B cell (primary cell): ENCODE measurements around the gene RTN4. TPM values are rescaled to one million over a fixed set of nuclear protein-coding genes. Genes with fewer than 3 reads are reported as not detected.

Experiments
- ATAC-seq: fragments of 200-7000 bp; cut with Tn5 transposase; one replicate; pipeline ENCODE4 v1.10.0; 2021; ENCODE audit warnings: low read depth, mild to moderate bottlenecking, moderate number of reproducible peaks, moderate library complexity
- CTCF ChIA-PET: fragments of 350-600 bp; sonication (Branson Sonifier 250); formaldehyde crosslinking; loops from one replicate; lab custom pipeline; 2021; ENCODE audit warnings: antibody characterized with exemption, inconsistent platforms; lab: Charles Lee
- POLR2A ChIA-PET: fragments of 350-600 bp; sonication (Branson Sonifier 250); formaldehyde crosslinking; loops from one replicate; lab custom pipeline; 2021; ENCODE audit warnings: antibody characterized with exemption; lab: Charles Lee
- DNase-seq: peaks from one replicate; pipeline ENCODE4 v3.0.0; 2013
- H2AFZ ChIP-seq: 2 replicates; pipeline ENCODE4 v1.6.1; 2012; ENCODE audit warnings: mild to moderate bottlenecking, low read depth, low read length; ENCODE audit not compliant: insufficient read depth, poor library complexity, severe bottlenecking
- H3K27ac ChIP-seq, 2 donors: 1 replicate in 1 of 2; 2 replicates in 1 of 2; pipeline ENCODE4 v1.5.1; 2012 to 2013; ENCODE audit warnings: low read length in 2 of 2, mild to moderate bottlenecking in 2 of 2, moderate library complexity in 1 of 2
- H3K27me3 ChIP-seq, 4 experiments: fragments of 200-600 bp in 1 of 4; sonication (generic) in 1 of 4; replicated peaks in 1 of 4; 1 replicate in 2 of 4; 2 replicates in 2 of 4; pipeline versions ENCODE4 v1.6.1 to v1.7.0; 2013 to 2016; ENCODE audit warnings: low read length in 3 of 4, mild to moderate bottlenecking in 2 of 4, mixed read lengths in 1 of 4, moderate library complexity in 1 of 4; ENCODE audit not compliant: insufficient read depth in 4 of 4, control insufficient read depth in 3 of 4; ENCODE audit errors: control extremely low read depth in 1 of 4
- H3K36me3 ChIP-seq, 2 experiments: replicated peaks in 1 of 2; 1 replicate in 1 of 2; 2 replicates in 1 of 2; pipeline versions ENCODE4 v1.6.1 to v1.7.1; 2013; ENCODE audit warnings: low read length in 1 of 2; ENCODE audit not compliant: insufficient read depth in 2 of 2, control insufficient read depth in 1 of 2; ENCODE audit errors: control extremely low read depth in 1 of 2, extremely low read depth in 1 of 2
- H3K4me1 ChIP-seq, 2 donors: fragments of 200-600 bp in 1 of 2; sonication (generic) in 1 of 2; 1 replicate in 1 of 2; 2 replicates in 1 of 2; pipeline versions ENCODE4 v1.5.1 to v1.6.1; 2013 to 2017; ENCODE audit warnings: low read length in 2 of 2; ENCODE audit not compliant: control insufficient read depth in 2 of 2, insufficient read depth in 2 of 2
- H3K4me2 ChIP-seq: replicated peaks from 2 replicates; pipeline ENCODE3; 2012; ENCODE audit warnings: mild to moderate bottlenecking, low read depth, low read length; ENCODE audit not compliant: poor library complexity, severe bottlenecking
- H3K4me3 ChIP-seq, 5 experiments: fragments of 200-600 bp in 1 of 5; sonication (generic) in 1 of 5; 1 replicate in 3 of 5; 2 replicates in 2 of 5; pipeline versions ENCODE4 v1.5.1 to v1.7.0; 2011 to 2016; ENCODE audit warnings: low read length in 4 of 5, mild to moderate bottlenecking in 4 of 5, low read depth in 2 of 5, control low read depth in 1 of 5, moderate library complexity in 1 of 5; ENCODE audit not compliant: insufficient read depth in 1 of 5; ENCODE audit errors: control extremely low read depth in 1 of 5, extremely low read depth in 1 of 5
- H3K79me2 ChIP-seq: fragments of 200-600 bp; sonication (generic); one replicate; pipeline ENCODE4 v1.6.0; 2016; ENCODE audit warnings: low read length; ENCODE audit not compliant: control insufficient read depth, insufficient read depth
- H3K9ac ChIP-seq: fragments of 200-600 bp; sonication (generic); 2 replicates; pipeline ENCODE4 v1.6.1; 2017; ENCODE audit warnings: mild to moderate bottlenecking, low read length, moderate library complexity
- H3K9me3 ChIP-seq, 3 donors: one replicate each; pipeline versions ENCODE4 v1.6.1 to v1.7.1; 2013; ENCODE audit warnings: low read length in 2 of 3; ENCODE audit not compliant: control insufficient read depth in 2 of 3, insufficient read depth in 1 of 3; ENCODE audit errors: control extremely low read depth in 1 of 3
- H4K20me1 ChIP-seq: 2 replicates; pipeline ENCODE4 v1.6.0; 2012; ENCODE audit warnings: mild to moderate bottlenecking, low read length; ENCODE audit not compliant: insufficient read depth, control insufficient read depth, poor library complexity, severe bottlenecking
- H3K27ac Mint-ChIP-seq: one replicate; pipeline ENCODE4 v1.8.0; 2021; ENCODE audit warnings: mixed read lengths
- H3K27me3 Mint-ChIP-seq: one replicate; pipeline ENCODE4 v1.8.0; 2021; ENCODE audit warnings: mixed read lengths
- H3K4me1 Mint-ChIP-seq: one replicate; pipeline ENCODE4 v1.8.0; 2021; ENCODE audit warnings: mixed read lengths
- H3K4me3 Mint-ChIP-seq: one replicate; pipeline ENCODE4 v1.8.0; 2021; ENCODE audit warnings: mixed read lengths
- H3K9me3 Mint-ChIP-seq: one replicate; pipeline ENCODE4 v1.8.0; 2022; ENCODE audit warnings: mixed read lengths; ENCODE audit not compliant: insufficient read depth
- EZH2 ChIP-seq: IDR thresholded peaks from 2 replicates; pipeline ENCODE4 v1.6.1; 2012; ENCODE audit warnings: borderline replicate concordance, low read depth, mild to moderate bottlenecking, moderate library complexity, low read length; ENCODE audit not compliant: insufficient read depth, poor library complexity, severe bottlenecking
- WGBS: methylation state at CpG from one replicate; pipeline ENCODE4 v1.1.5; 2013; ENCODE audit warnings: missing lambda C conversion rate; ENCODE audit not compliant: insufficient coverage; 5-methylcytosine and 5-hydroxymethylcytosine counted together
- intact Hi-C: fragments of 100-400 bp; cut with micrococcal nuclease; formaldehyde crosslinking; loops from one replicate; pipeline ENCODE4 v1.10.0; 2022
- polyA plus RNA-seq: library from polyadenylated mRNA; depleted of rRNA; stranded (reverse); fragments of >200 nt; gene quantifications from 2 replicates; pipeline ENCODE4 v1.2.3, GENCODE V29; 2012
- total RNA-seq, 2 donors: library from RNA; stranded (reverse); fragments of 120-200 nt in 1 of 2; gene quantifications; 1 replicate in 1 of 2; 2 replicates in 1 of 2; pipeline versions ENCODE4 v1.2.3 to v1.2.4, GENCODE V29; 2013 to 2022
- TF ChIP-seq, protein P1 (sequence below): fragments of 200-600 bp; IDR thresholded peaks from one replicate; pipeline ENCODE4 v1.8.0; 2022; ENCODE audit warnings: antibody characterized with exemption, mild to moderate bottlenecking

The RTN4 gene
- total and polyA plus RNA-seq, 2 donors (not counting 1 experiment from before 2014, with no cell fraction given): 30.8 to 65.9 TPM

DNA sequence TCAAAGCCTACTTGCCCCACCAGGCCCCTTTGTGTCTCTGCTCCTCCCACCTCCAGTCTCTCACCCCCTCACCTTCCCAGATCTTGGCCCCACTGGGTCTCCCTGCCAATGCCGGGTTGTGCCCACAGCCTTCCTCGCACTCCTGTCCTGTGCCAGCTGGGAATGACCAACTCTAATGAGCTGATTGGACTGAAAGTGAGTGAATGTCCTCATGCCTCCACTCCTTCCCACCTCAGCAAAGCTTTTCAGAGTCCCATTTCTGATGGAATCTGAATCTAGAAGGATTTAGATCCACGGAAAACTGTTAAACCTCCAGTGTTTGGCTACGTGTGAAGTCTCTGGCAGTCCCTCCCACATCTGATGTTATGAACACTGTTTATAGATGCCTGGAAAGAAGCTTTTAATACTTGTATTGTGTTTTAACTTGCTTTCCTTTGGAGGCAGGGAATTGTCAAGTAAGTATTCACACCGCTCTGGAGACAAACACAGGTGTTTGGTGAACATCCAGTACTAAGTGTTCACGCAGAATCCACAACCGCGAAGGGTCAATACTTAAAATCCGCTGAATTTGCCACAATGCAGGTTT lies 103.9 kb downstream of the RTN4 start:
- Mint-ChIP-seq H3K9me3 (no peaks in the 10 kb centered on the region), H3K27ac (no peak overlapping the region), H3K4me1 (no peaks in the 10 kb centered on the region), H3K4me3 (no peak overlapping the region), H3K27me3 (no peaks in the 10 kb centered on the region)
- H3K9ac ChIP-seq: no peak overlapping the region
- H3K36me3 ChIP-seq: no peaks in the 10 kb centered on the region
- ChIA-PET POLR2A (no interaction called here), CTCF (no interaction called here)
- intact Hi-C loops: no loop called here
- H3K4me3 ChIP-seq: no peak overlapping the region
- ATAC-seq: no peak
- WGBS: 99% methylated on average over 5 of the region's 9 CpGs
- no peak overlapping the region for H3K27ac ChIP-seq
- H2AFZ ChIP-seq: no peak overlapping the region
- no peaks in the 10 kb centered on the region for H3K79me2 ChIP-seq
- H3K27me3 ChIP-seq: no peaks in the 10 kb centered on the region
- H3K4me2 ChIP-seq: no peak overlapping the region
- no peak for TF ChIP-seq EZH2
- TF ChIP-seq, protein P1, sequence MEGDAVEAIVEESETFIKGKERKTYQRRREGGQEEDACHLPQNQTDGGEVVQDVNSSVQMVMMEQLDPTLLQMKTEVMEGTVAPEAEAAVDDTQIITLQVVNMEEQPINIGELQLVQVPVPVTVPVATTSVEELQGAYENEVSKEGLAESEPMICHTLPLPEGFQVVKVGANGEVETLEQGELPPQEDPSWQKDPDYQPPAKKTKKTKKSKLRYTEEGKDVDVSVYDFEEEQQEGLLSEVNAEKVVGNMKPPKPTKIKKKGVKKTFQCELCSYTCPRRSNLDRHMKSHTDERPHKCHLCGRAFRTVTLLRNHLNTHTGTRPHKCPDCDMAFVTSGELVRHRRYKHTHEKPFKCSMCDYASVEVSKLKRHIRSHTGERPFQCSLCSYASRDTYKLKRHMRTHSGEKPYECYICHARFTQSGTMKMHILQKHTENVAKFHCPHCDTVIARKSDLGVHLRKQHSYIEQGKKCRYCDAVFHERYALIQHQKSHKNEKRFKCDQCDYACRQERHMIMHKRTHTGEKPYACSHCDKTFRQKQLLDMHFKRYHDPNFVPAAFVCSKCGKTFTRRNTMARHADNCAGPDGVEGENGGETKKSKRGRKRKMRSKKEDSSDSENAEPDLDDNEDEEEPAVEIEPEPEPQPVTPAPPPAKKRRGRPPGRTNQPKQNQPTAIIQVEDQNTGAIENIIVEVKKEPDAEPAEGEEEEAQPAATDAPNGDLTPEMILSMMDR: no peak
- H4K20me1 ChIP-seq: no peaks in the 10 kb centered on the region
- H3K4me1 ChIP-seq: no peaks in the 10 kb centered on the region
- H3K9me3 ChIP-seq: no peaks in the 10 kb centered on the region
- no peak for DNase-seq

DNA sequence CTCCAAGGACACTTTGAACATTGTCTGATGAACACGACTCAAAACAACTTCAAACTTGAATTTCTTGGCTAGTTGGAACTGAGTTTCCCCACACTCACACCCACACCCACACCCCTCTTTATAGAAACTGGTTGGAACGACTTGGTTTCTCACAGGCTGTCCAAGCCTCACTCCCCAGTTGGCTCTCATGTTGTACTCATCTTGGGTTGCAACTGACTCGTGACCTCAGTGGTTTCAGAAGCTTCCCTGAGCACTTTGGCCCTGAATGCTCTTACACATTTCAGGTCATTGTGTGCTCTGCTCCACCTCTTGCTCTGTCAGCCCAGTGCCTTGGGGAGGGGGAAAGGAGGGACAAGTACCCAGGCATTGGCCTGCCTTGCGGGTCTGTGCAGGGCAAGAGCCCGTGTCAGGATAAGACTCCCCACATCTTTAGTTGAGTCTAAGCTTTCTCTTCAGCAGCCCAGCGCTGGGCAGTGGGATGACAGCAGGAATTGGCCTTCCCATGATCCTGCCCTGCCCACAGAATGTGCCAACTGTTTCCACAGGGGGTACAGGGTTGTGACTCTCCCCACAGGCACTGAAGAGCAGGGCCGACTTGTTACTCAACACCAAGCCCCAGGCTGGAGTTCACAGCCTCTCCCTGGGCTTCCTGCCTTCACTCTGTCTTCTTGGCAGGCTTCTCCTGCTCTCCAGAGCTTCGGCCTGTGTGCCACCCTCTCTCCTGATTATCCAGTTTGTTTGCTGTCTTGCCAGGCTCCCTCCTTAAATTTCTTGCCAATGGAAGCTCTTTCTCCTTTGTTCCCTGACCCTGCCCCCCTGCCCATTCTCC lies 104.6 kb downstream of the RTN4 start:
- TF ChIP-seq, protein P1: no peak
- TF ChIP-seq EZH2: no peak
- no peak for ATAC-seq

More for the DNA sequence above, 104.6 kb downstream of the RTN4 start:
- Histone ChIP-seq H2AFZ (no peak overlapping the region), H3K9me3 (no peaks in the 10 kb centered on the region), H3K79me2 (no peaks in the 10 kb centered on the region), H3K27ac (no peak overlapping the region), H3K9ac (no peak overlapping the region), H3K27me3 (no peaks in the 10 kb centered on the region), H3K4me1 (no peaks in the 10 kb centered on the region), H3K4me2 (no peak overlapping the region), H4K20me1 (no peaks in the 10 kb centered on the region), H3K36me3 (no peaks in the 10 kb centered on the region), H3K4me3 (no peak overlapping the region)
- no peak for DNase-seq
- no peak overlapping the region for H3K27ac Mint-ChIP-seq
- no peaks in the 10 kb centered on the region for H3K9me3 Mint-ChIP-seq
- H3K27me3 Mint-ChIP-seq: no peaks in the 10 kb centered on the region
- intact Hi-C loops: no loop called here
- H3K4me1 Mint-ChIP-seq: no peaks in the 10 kb centered on the region
- H3K4me3 Mint-ChIP-seq: no peak overlapping the region
- WGBS: 82% methylated on average over 7 of the region's 8 CpGs
- ChIA-PET CTCF (no interaction called here), POLR2A (no interaction called here)
